Measurements from ENCODE around the gene EME2.
A peak's percentile ranks its signal among the peaks of the same experiment; 100 is the strongest.

EME2 gene

DNA sequence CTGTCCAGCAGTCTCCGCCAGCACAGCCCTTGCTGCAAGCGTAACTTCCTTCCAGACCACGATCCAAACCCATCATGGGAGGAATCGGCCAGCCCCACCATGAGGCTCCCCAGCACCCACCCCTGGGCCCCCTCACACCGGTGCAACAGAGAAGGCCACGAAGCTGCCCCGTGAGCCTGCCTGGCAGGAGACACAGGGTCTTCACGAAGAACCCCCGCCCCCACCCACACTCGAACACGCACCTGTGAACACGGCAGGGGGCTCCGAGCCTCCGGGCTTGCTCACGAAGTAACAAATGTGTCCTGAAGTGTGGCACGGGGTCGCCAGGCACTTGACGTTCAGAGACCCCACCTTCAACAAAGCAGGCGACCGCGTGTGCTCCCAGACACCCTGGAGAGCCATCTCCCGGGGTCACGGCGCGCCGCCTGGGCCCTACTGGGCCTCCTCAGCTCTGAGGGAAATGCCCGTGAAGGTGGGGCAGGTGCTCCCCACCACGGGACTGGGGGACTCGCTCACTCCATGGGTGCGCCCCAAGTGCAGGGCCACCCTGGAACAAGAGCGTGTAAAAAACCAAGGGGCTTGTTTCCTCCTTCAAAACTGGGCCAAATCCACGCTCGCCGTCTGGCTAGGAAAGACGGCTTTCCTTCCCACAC lies 46.4 kb downstream of the EME2 start:
- no peaks in the 10 kb centered on the region for H3K36me3 ChIP-seq (ENCODE audit: control insufficient read depth, insufficient read depth, low read length)
- H3K4me3 ChIP-seq (ENCODE audit: insufficient read depth, low read depth, low read length): no peak overlapping the region
- H3K27ac ChIP-seq (ENCODE audit: insufficient read depth, low read depth, low read length, poor library complexity, severe bottlenecking): no peak overlapping the region
- WGBS, 2 experiments: 95% methylated on average over 35 of the region's 35 CpGs
- H3K9me3 ChIP-seq (ENCODE audit: control insufficient read depth, low read length): no peaks in the 10 kb centered on the region
- no peaks in the 10 kb centered on the region for H3K4me1 ChIP-seq (ENCODE audit: control insufficient read depth, insufficient read depth, low read length)
- no peaks in the 10 kb centered on the region for H3K27me3 ChIP-seq (ENCODE audit: control insufficient read depth, insufficient read depth, low read length, poor library complexity, severe bottlenecking)

DNA sequence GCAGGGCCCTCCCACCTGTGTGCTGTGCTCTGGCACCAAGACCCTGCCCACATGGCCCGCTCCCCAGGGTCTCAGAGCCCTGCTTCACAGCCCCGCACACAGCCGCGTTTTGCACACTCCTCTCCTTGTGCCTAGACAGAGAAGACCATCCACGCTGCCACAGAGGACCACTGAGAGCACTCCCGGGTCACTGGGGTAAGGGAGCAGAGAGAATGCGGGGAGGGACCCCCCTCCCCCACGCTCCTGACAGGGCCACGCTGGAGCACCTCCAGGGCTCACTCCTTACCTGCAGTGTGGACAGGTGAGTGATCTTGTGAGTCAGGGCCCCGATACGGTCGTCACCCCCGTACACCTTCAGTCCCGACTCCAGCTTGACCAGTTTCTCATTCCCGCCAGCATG lies 47.0 kb downstream of the EME2 start:
- Histone ChIP-seq H3K27me3 (ENCODE audit: control insufficient read depth, insufficient read depth, low read length, poor library complexity, severe bottlenecking) (no peaks in the 10 kb centered on the region), H3K9me3 (ENCODE audit: control insufficient read depth, low read length) (no peaks in the 10 kb centered on the region), H3K36me3 (ENCODE audit: control insufficient read depth, insufficient read depth, low read length) (no peaks in the 10 kb centered on the region), H3K4me1 (ENCODE audit: control insufficient read depth, insufficient read depth, low read length) (no peaks in the 10 kb centered on the region), H3K4me3 (ENCODE audit: insufficient read depth, low read depth, low read length) (no peak overlapping the region), H3K27ac (ENCODE audit: insufficient read depth, low read depth, low read length, poor library complexity, severe bottlenecking) (no peak overlapping the region)
- 95% methylated on average over 15 of the region's 15 CpGs for WGBS, 2 experiments

DNA sequence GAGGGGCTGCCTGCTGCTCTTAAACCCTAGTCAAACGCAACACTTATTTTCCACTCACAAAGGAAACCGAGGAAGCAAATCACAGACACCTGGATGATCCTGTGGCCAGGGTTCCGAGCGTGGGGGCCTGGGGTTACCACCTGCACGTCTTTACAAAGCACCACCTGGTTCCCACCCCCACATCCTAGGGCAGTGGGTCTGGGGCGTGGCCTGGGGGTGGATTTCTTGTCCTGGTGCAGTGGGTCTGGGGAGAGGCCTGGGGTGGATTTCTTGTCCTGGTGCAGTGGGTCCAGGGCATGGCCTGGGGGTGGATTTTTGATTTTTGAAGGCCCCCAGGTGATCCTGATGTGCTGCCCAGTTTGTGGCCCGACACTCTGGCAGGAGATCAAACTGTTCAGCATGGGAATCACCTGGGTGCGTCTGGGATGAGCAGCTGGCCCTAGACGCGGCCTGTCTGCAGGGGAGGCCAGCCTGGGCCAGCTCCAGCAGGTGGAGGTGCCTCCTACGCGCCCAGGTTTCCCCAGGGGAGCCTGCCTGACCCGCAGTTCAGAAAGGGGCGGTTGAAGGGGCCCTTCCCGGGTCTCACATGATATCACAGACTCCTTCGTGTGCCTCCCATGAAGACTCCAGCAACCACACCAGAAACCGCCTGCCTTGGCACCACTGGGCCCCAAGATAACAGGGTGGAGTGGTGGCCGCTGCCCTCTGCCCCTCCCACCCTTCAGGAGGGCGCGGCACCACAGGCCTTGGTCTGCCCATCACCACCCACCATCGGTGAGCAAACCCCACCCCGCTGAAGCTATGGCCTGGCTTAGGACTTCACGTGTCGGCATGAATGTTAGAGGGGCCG lies 47.7 kb downstream of the EME2 start:
- peaks cover 1% of the 10 kb centered on the region for H3K4me1 ChIP-seq (ENCODE audit: control insufficient read depth, insufficient read depth, low read length)
- H3K9me3 ChIP-seq (ENCODE audit: control insufficient read depth, low read length): no peaks in the 10 kb centered on the region
- no peak overlapping the region for H3K27ac ChIP-seq (ENCODE audit: insufficient read depth, low read depth, low read length, poor library complexity, severe bottlenecking)
- H3K36me3 ChIP-seq (ENCODE audit: control insufficient read depth, insufficient read depth, low read length): no peaks in the 10 kb centered on the region
- no peak overlapping the region for H3K4me3 ChIP-seq (ENCODE audit: insufficient read depth, low read depth, low read length)
- WGBS, 2 experiments: 93 to 95% methylated on average over 25 of the region's 25 CpGs
- no peaks in the 10 kb centered on the region for H3K27me3 ChIP-seq (ENCODE audit: control insufficient read depth, insufficient read depth, low read length, poor library complexity, severe bottlenecking)

DNA sequence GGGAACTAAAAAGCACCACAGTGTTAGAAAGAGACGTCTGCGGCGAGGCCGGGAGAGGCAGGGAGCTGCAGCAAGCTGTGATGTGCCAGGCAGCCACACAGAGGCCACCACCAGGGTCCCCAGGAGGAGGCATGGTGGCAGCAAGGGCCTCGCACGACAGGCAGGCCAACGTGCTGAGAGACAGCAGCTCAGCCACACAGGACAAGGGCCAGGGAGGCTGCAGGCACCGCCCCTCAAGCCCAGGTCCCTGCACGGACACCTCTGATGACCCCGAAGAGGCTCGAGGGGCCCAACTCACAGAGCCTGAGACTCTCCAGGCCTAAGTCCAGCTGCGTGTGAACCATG lies 48.3 kb downstream of the EME2 start:
- 93 to 96% methylated on average over 12 of the region's 12 CpGs for WGBS, 2 experiments
- Histone ChIP-seq H3K9me3 (ENCODE audit: control insufficient read depth, low read length) (no peaks in the 10 kb centered on the region), H3K27me3 (ENCODE audit: control insufficient read depth, insufficient read depth, low read length, poor library complexity, severe bottlenecking) (peaks cover 6% of the 10 kb centered on the region), H3K4me1 (ENCODE audit: control insufficient read depth, insufficient read depth, low read length) (peaks cover 7% of the 10 kb centered on the region), H3K4me3 (ENCODE audit: insufficient read depth, low read depth, low read length) (no peak overlapping the region), H3K36me3 (ENCODE audit: control insufficient read depth, insufficient read depth, low read length) (no peaks in the 10 kb centered on the region), H3K27ac (ENCODE audit: insufficient read depth, low read depth, low read length, poor library complexity, severe bottlenecking) (no peak overlapping the region)

DNA sequence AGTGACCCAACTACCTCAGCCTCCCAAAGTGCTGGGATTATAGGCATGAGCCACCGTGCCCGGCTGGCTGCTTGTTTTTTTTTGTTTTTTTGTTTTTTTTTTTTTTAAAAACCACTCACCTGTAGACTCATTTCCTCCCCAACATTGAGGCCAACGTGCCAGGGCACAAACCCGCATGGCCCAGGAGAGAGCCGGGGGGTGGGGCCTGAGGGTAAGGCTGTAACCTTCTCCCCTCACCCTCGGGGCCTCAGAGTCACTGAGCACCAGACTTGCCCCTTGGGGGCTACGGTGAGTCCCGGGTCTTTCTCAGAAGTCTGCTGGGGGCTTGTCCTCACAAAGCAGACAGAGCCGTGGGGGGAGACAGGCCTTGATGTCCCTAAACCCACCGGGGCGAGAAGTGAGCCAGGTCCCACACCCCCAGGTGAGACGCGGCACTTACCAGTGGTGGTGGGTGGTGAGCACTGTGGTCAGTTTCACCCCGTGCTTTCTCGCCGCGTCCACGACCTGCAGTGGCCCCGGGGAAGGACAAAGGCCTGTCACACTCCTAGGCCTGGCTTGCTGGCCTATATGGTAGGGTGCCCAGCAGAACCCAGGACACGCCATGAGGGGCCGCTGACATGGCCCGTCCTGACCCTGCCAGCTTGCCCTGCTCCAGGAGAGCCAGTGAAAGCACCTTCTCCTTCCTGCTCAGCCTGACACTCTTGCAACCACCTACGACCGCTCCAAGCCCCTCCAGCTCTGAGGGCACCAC lies 49.4 kb downstream of the EME2 start:
- no peak overlapping the region for H3K27ac ChIP-seq (ENCODE audit: insufficient read depth, low read depth, low read length, poor library complexity, severe bottlenecking)
- no peaks in the 10 kb centered on the region for H3K36me3 ChIP-seq (ENCODE audit: control insufficient read depth, insufficient read depth, low read length)
- no peaks in the 10 kb centered on the region for H3K9me3 ChIP-seq (ENCODE audit: control insufficient read depth, low read length)
- peaks cover 6% of the 10 kb centered on the region for H3K27me3 ChIP-seq (ENCODE audit: control insufficient read depth, insufficient read depth, low read length, poor library complexity, severe bottlenecking)
- 95 to 96% methylated on average over 22 to 24 of the region's 24 CpGs for WGBS, 2 experiments
- H3K4me1 ChIP-seq (ENCODE audit: control insufficient read depth, insufficient read depth, low read length): peaks cover 7% of the 10 kb centered on the region
- no peak overlapping the region for H3K4me3 ChIP-seq (ENCODE audit: insufficient read depth, low read depth, low read length)

DNA sequence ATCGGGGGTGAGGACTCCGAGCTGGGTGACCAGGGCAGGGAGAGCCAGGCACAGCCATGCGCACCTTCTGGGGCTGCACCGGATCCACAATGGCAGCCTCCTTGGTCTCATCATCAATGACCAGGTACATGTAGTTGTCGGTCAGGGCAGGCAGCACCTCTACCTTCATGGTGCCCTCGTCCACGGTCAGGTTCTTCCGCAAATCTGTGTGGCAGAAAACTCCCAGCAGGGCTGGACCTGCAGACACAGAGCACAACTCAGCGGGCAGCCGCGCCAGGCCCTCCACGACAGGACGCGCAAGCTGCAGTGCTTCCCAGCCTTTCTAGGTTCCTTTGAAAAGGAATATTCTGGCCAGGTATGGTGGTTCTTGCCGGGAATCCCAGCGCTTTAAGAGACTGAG lies 50.2 kb downstream of the EME2 start:
- H3K4me1 ChIP-seq (ENCODE audit: control insufficient read depth, insufficient read depth, low read length): peaks cover 7% of the 10 kb centered on the region
- no peaks in the 10 kb centered on the region for H3K9me3 ChIP-seq (ENCODE audit: control insufficient read depth, low read length)
- WGBS, 2 experiments: 91% methylated on average over 16 of the region's 16 CpGs
- no peaks in the 10 kb centered on the region for H3K36me3 ChIP-seq (ENCODE audit: control insufficient read depth, insufficient read depth, low read length)
- H3K27ac ChIP-seq (ENCODE audit: insufficient read depth, low read depth, low read length, poor library complexity, severe bottlenecking): no peak overlapping the region
- H3K27me3 ChIP-seq (ENCODE audit: control insufficient read depth, insufficient read depth, low read length, poor library complexity, severe bottlenecking): peaks cover 6% of the 10 kb centered on the region
- no peak overlapping the region for H3K4me3 ChIP-seq (ENCODE audit: insufficient read depth, low read depth, low read length)

DNA sequence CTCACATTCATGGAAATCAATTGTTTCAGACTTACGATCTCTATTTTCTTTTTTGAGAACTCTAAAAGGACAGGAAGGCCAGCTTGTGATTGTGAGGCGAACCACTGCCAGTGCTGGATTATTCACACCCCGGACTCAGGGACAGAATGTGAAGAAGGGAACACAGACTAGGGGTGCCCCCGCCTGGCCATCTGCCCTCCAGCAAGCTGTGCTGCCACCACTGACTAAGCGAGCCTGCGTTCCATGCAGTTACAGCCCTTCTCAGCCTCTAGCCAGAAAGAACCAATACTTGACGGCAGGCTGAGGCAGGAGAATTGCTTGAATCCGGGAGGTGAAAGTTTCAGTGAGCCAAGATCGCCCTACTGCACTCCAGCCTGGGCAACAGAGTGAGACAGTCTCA lies 51.2 kb downstream of the EME2 start:
- Histone ChIP-seq H3K27me3 (ENCODE audit: control insufficient read depth, insufficient read depth, low read length, poor library complexity, severe bottlenecking) (peaks cover 6% of the 10 kb centered on the region), H3K36me3 (ENCODE audit: control insufficient read depth, insufficient read depth, low read length) (no peaks in the 10 kb centered on the region), H3K4me1 (ENCODE audit: control insufficient read depth, insufficient read depth, low read length) (peaks cover 13% of the 10 kb centered on the region), H3K27ac (ENCODE audit: insufficient read depth, low read depth, low read length, poor library complexity, severe bottlenecking) (no peak overlapping the region), H3K9me3 (ENCODE audit: control insufficient read depth, low read length) (no peaks in the 10 kb centered on the region), H3K4me3 (ENCODE audit: insufficient read depth, low read depth, low read length) (no peak overlapping the region)
- 53 to 54% methylated on average over 9 of the region's 9 CpGs for WGBS, 2 experiments

DNA sequence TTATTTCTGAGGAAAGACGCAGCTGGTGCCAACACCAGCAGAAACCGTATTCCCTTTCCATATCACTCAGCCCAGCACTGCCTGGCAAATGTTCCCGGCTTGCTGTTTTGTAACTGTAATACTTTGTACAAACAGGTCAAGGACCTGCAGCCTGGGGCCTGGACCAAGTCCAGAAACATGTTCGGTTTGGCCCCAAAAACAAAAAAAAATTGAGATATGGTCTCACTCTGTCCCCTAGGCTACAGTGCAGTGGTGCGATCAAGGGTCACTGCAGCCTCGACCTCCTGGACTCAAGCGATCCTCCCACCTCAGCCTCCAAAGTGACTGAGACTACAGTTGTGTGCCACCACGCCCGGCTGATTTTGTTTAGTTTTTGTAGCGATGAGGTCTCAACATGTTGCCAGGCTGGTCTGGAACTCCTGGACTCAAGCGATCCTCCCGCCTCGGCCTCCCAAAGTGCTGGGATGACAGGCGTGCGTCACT lies 52.8 kb downstream of the EME2 start:
- Histone ChIP-seq H3K27me3 (ENCODE audit: control insufficient read depth, insufficient read depth, low read length, poor library complexity, severe bottlenecking) (peaks cover 6% of the 10 kb centered on the region), H3K4me1 (ENCODE audit: control insufficient read depth, insufficient read depth, low read length) (peaks cover 13% of the 10 kb centered on the region), H3K9me3 (ENCODE audit: control insufficient read depth, low read length) (no peaks in the 10 kb centered on the region), H3K27ac (ENCODE audit: insufficient read depth, low read depth, low read length, poor library complexity, severe bottlenecking) (no peak overlapping the region), H3K4me3 (ENCODE audit: insufficient read depth, low read depth, low read length) (peak overlapping the region; percentile 91), H3K36me3 (ENCODE audit: control insufficient read depth, insufficient read depth, low read length) (no peaks in the 10 kb centered on the region)
- WGBS, 2 experiments: 91 to 92% methylated on average over 15 of the region's 15 CpGs
